HG03565 (cell line): ENCODE data around the gene COL4A2.

Experiments
- ATAC-seq: cut with Tn5 transposase; IDR thresholded peaks from one replicate; pipeline ENCODE4 v1.9.1; 2021; ENCODE audit warnings: mild to moderate bottlenecking, moderate library complexity; ENCODE audit not compliant: unreplicated experiment

The COL4A2 gene

GRCh38 chr13:110413676-110414040 is 106.6 kb downstream of the COL4A2 start:
- no peak for ATAC-seq

- ATAC-seq, result no peak
These were observed 107.2 kb downstream of the COL4A2 start for GRCh38 chr13:110414283-110414682.

- ATAC-seq, result no peak
These were observed 107.8 kb downstream of the COL4A2 start for GRCh38 chr13:110414931-110415330.

- ATAC-seq, result no peak
These were observed 108.6 kb downstream of the COL4A2 start for GRCh38 chr13:110415669-110416068.

- ATAC-seq, result no peak
These were observed 109.3 kb downstream of the COL4A2 start for GRCh38 chr13:110416131-110417025.

- no peak for ATAC-seq
These were observed 111.9 kb downstream of the COL4A2 start for GRCh38 chr13:110418944-110419343.

- ATAC-seq, result no peak
These were observed 112.3 kb downstream of the COL4A2 start for GRCh38 chr13:110419381-110419791.

GRCh38 chr13:110419946-110420345 is 112.9 kb downstream of the COL4A2 start:
- no peak for ATAC-seq

- ATAC-seq, result no peak
These were observed 113.5 kb downstream of the COL4A2 start for GRCh38 chr13:110420626-110421025.

- ATAC-seq, result no peak
These were observed 114.0 kb downstream of the COL4A2 start for GRCh38 chr13:110421061-110421460.

- ATAC-seq, result no peak
These were observed 114.8 kb downstream of the COL4A2 start for GRCh38 chr13:110421696-110422385.

GRCh38 chr13:110422913-110423688 is 116.0 kb downstream of the COL4A2 start:
- no peak for ATAC-seq

GRCh38 chr13:110423689-110424302 is 116.7 kb downstream of the COL4A2 start:
- ATAC-seq, result no peak

- no peak for ATAC-seq
These were observed 117.7 kb downstream of the COL4A2 start for GRCh38 chr13:110424569-110425443.

- no peak for ATAC-seq
These were observed 118.3 kb downstream of the COL4A2 start for GRCh38 chr13:110425444-110425780.

GRCh38 chr13:110426735-110427134 is 119.7 kb downstream of the COL4A2 start:
- no peak for ATAC-seq

GRCh38 chr13:110428313-110428712 is 121.2 kb downstream of the COL4A2 start:
- ATAC-seq, result no peak

GRCh38 chr13:110430391-110431336 is 123.6 kb downstream of the COL4A2 start:
- no peak for ATAC-seq
